Ovary (tissue), 9 donors: ENCODE results near the gene UEVLD. TPM values are rescaled to one million over a fixed set of nuclear protein-coding genes. Genes with fewer than 3 reads are reported as not detected.

Experiments used
- DNase-seq, 5 donors: peaks; one replicate each; pipeline ENCODE4 v3.0.0-alpha.2; 2019 to 2020
- H3K27ac ChIP-seq, 2 donors: fragments of 200-600 bp; one replicate each; pipeline versions ENCODE4 v1.5.1 to v1.8.0; 2019 to 2022
- H3K27me3 ChIP-seq: fragments of 200-600 bp; one replicate; pipeline ENCODE4 v1.8.0; 2022
- H3K36me3 ChIP-seq: fragments of 200-600 bp; sonication (generic); one replicate; pipeline ENCODE4 v1.5.1; 2019
- H3K4me1 ChIP-seq: one replicate; pipeline ENCODE4 v1.8.1; 2013; ENCODE audit warnings: mild to moderate bottlenecking, moderate library complexity; ENCODE audit not compliant: insufficient read depth
- H3K4me3 ChIP-seq: fragments of 200-600 bp; sonication (generic); one replicate; pipeline ENCODE4 v1.5.1; 2017
- H3K9me3 ChIP-seq, 2 donors: fragments of 200-600 bp in 1 of 2; sonication (generic) in 1 of 2; one replicate each; pipeline versions ENCODE4 v1.5.1 to v1.8.1; 2013 to 2019; ENCODE audit warnings: mild to moderate bottlenecking in 1 of 2, moderate library complexity in 1 of 2
- EP300 ChIP-seq: sonication (generic); formaldehyde crosslinking; IDR thresholded peaks from one replicate; pipeline ENCODE4 v1.6.1; 2017; ENCODE audit warnings: antibody characterized with exemption
- POLR2A ChIP-seq: fragments of 450-650 bp; IDR thresholded peaks from one replicate; pipeline ENCODE4 v1.6.1; 2017; ENCODE audit warnings: antibody characterized with exemption, mild to moderate bottlenecking, moderate library complexity
- WGBS, 3 donors: extraction: QIAGEN DNeasy Blood & Tissue Kit in 1 of 3; methylation state at CpG; one replicate each; pipeline versions ENCODE4 v1.1.5 to v1.1.7; 2013 to 2017; 5-methylcytosine and 5-hydroxymethylcytosine counted together
- intact Hi-C, 4 donors: fragments of 100-400 bp; cut with DNase I; formaldehyde crosslinking; loops; one replicate each; pipeline versions ENCODE4 v1.11.0 to v1.15.1; 2022 to 2023
- polyA plus RNA-seq, 2 donors: library from polyadenylated mRNA; stranded (reverse); fragments of 200-250 nt in 1 of 2; fragments of 350-450 nt in 1 of 2; fragmentation: Illumina TruSeq in 1 of 2; extraction: RNeasy Lipid Tissue Mini Kit (QIAGEN cat#74804) in 1 of 2; gene quantifications; one replicate each; pipeline ENCODE4 v1.2.3, GENCODE V29; 2013 to 2014
- total RNA-seq, 7 donors: library from RNA; depleted of rRNA in 2 of 7; stranded (reverse); fragments of >200 nt in 2 of 7; fragmentation: NEBNext Ultra II Directional in 3 of 7; extraction: Animal tissue kit (Norgen Biotek cat#: 25700) in 3 of 7; gene quantifications; one replicate each; pipeline versions ENCODE4 v1.1.0 to v1.2.4, GENCODE V29; 2016 to 2023
- TF ChIP-seq, protein P1 (sequence below), 3 donors: fragments of 450-650 bp in 2 of 3; fragments of 200-600 bp in 1 of 3; IDR thresholded peaks; one replicate each; pipeline versions ENCODE4 v1.5.1 to v1.8.0; 2016 to 2022; ENCODE audit warnings: antibody characterized with exemption in 3 of 3, mild to moderate bottlenecking in 1 of 3
- donor health status: DM: no; HTN: no; CAD: no; lungs with moderate emphysema.
- donor health status: DM: no; HTN: no; CAD: no.
- donor health status: Bipolar disorder and iron deficiency.
- donor health status: DM: yes; HTN: yes; CAD: no.
- donor health status: DM: no; HTN: no; CAD: no.
- donor health status: DM: yes; HTN: yes; CAD: no.

UEVLD gene
- total and polyA plus RNA-seq, 9 donors: 7.0 to 22.9 (median 16.7) TPM

DNA sequence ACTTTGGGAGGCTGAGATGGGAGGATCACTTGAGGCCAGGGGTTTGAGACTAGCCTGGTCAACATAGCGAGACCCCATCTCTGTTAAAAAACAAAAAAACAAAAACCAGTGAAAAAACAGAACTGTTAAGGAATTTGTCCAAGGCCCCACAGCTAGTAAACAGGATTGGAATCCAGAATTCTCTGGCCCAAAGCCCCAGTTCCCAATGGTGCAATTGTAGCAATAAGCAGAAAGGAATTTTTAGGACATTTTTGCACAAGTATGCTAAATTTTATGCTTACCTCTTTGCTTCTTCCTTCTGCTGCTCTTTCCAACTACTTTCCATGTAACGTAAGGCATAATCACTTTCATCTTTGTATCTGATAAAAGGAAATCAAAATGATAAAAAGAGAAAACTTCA lies 22.7 kb upstream of the UEVLD start:
- Histone ChIP-seq H3K4me3 (no peak overlapping the region), H3K4me1 (no peaks in the 10 kb centered on the region), H3K27me3 (no peaks in the 10 kb centered on the region), H3K36me3 (no peaks in the 10 kb centered on the region), H3K9me3 (no peaks in the 10 kb centered on the region), H3K27ac (no peak overlapping the region)
- no peak for DNase-seq
- intact Hi-C loops: no loop called here
- TF ChIP-seq POLR2A (no peak), EP300 (no peak)
- TF ChIP-seq, protein P1, sequence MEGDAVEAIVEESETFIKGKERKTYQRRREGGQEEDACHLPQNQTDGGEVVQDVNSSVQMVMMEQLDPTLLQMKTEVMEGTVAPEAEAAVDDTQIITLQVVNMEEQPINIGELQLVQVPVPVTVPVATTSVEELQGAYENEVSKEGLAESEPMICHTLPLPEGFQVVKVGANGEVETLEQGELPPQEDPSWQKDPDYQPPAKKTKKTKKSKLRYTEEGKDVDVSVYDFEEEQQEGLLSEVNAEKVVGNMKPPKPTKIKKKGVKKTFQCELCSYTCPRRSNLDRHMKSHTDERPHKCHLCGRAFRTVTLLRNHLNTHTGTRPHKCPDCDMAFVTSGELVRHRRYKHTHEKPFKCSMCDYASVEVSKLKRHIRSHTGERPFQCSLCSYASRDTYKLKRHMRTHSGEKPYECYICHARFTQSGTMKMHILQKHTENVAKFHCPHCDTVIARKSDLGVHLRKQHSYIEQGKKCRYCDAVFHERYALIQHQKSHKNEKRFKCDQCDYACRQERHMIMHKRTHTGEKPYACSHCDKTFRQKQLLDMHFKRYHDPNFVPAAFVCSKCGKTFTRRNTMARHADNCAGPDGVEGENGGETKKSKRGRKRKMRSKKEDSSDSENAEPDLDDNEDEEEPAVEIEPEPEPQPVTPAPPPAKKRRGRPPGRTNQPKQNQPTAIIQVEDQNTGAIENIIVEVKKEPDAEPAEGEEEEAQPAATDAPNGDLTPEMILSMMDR (IDR thresholded peaks at IDR 0.05): no peak
- 57 to 69% (median 67%) methylated on average over 2 of the region's 2 CpGs for WGBS, 3 donors

DNA sequence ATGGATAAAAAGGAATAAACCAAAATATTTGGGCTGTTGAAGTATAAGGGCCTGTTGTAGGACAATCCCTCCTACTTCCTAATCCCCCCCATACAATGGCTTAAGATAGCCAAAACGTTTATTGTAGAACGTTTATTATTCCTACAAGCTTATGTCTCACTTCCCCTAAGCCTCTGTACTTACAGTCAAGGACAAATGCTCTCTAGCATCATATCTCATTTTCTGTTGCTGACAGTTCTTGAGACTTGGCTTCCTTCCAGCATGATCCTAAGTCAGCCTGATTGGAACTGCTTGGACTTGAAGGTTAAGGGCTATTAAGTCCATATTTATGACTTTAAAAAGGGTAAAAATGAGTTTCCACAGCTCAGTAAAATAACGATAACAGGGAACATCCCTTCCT lies 19.8 kb upstream of the UEVLD start:
- H3K27me3 ChIP-seq: no peaks in the 10 kb centered on the region
- H3K36me3 ChIP-seq: no peaks in the 10 kb centered on the region
- intact Hi-C loops: no loop called here
- no peaks in the 10 kb centered on the region for H3K4me1 ChIP-seq
- peak overlapping the region in 1 of 2 donors; percentile 40 for H3K27ac ChIP-seq
- H3K9me3 ChIP-seq: no peaks in the 10 kb centered on the region
- 2 to 11% (median 5%) methylated on average over 3 of the region's 3 CpGs for WGBS, 3 donors
- no peak for DNase-seq
- H3K4me3 ChIP-seq: no peak overlapping the region
- TF ChIP-seq, protein P1 (IDR thresholded peaks at IDR 0.05): no peak
- TF ChIP-seq EP300 (no peak), POLR2A (no peak)

DNA sequence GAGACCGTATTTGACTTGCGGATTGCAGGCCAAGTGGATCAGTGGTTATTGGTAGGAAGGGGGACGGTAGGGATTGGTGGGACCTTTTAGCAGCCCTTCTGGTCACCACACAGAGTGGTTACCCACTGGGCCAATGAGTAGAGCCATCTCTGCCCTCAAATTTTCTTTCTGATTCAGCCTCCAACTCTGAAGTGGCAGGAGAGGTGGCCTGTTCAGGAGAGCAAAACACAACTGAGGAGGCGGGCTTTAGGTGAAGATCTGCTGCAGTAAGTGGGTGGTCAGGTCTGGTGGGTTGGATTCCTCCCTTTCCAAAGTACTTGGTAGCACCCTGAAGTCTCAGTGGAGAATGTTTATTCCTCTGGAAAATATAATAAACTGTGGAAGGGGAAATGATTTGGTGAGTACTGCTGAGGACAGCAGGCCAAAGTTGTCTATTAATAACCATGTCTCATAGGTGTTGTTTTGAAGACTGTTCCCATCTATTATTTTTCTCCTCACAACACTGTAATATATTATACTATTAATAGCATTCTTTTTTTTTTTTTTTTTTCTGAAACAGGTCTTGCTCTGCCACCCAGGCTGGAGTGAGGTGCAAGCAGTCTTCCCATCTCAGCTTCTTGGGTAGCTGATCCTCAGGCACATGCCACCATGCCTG lies 12.5 kb upstream of the UEVLD start:
- DNase-seq: no peak
- no peaks in the 10 kb centered on the region for H3K36me3 ChIP-seq
- TF ChIP-seq, protein P1 (IDR thresholded peaks at IDR 0.05): no peak
- TF ChIP-seq EP300 (no peak), POLR2A (no peak)
- H3K4me1 ChIP-seq: peaks cover 2% of the 10 kb centered on the region
- intact Hi-C loops: no loop called here
- 96% methylated on average over 4 of the region's 4 CpGs for WGBS, 3 donors
- H3K27me3 ChIP-seq: no peaks in the 10 kb centered on the region
- no peak overlapping the region for H3K4me3 ChIP-seq
- H3K9me3 ChIP-seq: no peaks in the 10 kb centered on the region
- H3K27ac ChIP-seq: no peak overlapping the region

DNA sequence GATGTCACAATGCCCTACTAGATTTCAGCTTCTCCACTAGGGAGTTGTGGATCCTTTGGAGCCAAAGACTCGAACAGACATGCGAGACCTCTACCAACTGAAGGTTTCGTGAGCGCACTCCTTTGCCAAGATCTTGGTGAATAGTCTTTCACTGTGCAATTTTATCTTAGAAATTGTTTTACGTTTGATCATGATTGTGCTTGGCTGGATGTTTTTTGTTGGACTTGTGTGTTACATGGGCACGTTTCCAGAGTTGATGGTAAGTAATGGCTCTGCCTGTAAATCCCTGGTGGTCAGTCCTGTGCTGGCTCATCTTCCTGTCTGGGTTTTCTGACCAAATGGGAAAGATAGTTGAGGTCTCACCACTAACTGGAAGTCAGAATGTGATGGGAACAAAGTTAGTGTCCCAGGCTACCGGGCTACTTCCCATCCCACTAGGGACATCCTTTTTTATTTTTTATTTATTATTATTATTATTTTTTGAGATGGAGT lies 11.3 kb upstream of the UEVLD start, which contains the start of gene MISFA:
TSS of gene MISFA (plus strand) at position 51 of the 492 bp plus-strand sequence. CDS start at position 191, 140 bp downstream.
- 87 to 89% (median 89%) methylated on average over 7 of the region's 7 CpGs for WGBS, 3 donors
- H3K36me3 ChIP-seq: no peaks in the 10 kb centered on the region
- intact Hi-C loops: loop anchor here in 1 of 4 donors (5.0 kb wide), 1 partner anchor 33 kb away; the partner anchor contains the start of gene SPTY2D1
- H3K4me3 ChIP-seq: no peak within 1 kb of the TSS
- no peaks in the 10 kb centered on the region for H3K27me3 ChIP-seq
- no peaks in the 10 kb centered on the region for H3K9me3 ChIP-seq
- no peak for DNase-seq
- H3K4me1 ChIP-seq: peaks cover 2% of the 10 kb centered on the region
- TF ChIP-seq, protein P1 (IDR thresholded peaks at IDR 0.05): no peak
- TF ChIP-seq EP300 (no peak), POLR2A (no peak)
- no peak within 1 kb of the TSS for H3K27ac ChIP-seq
